T-helper 17 cell (primary cell): ENCODE results near the gene PTPRD. TPM values are rescaled to one million over a fixed set of nuclear protein-coding genes. Genes with fewer than 3 reads are reported as not detected.
"Not testable (repeated sequence)": the region's sequence is repeated elsewhere in the genome, so short reads cannot be mapped to it uniquely, and the experiment has no call there.

Source experiments
- ATAC-seq: fragments of 150-1000 bp; cut with Tn5 transposase; 2 replicates; pipeline ENCODE4 v1.10.0; 2021; ENCODE audit warnings: mild to moderate bottlenecking, moderate library complexity
- DNase-seq, 3 donors: peaks; one replicate each; pipeline versions ENCODE4 v3.0.0 to v3.0.0-alpha.2; 2020 to 2021
- H3K9me3 ChIP-seq: one replicate; pipeline ENCODE4 v1.7.0; 2013; ENCODE audit warnings: low read length, mild to moderate bottlenecking; ENCODE audit not compliant: control insufficient read depth, poor library complexity, severe bottlenecking
- H3K27ac Mint-ChIP-seq: one replicate; pipeline ENCODE4 v1.8.0; 2022; ENCODE audit warnings: mild to moderate bottlenecking, moderate library complexity, mixed read lengths
- H3K27me3 Mint-ChIP-seq: one replicate; pipeline ENCODE4 v1.8.0; 2022; ENCODE audit warnings: mixed read lengths
- H3K36me3 Mint-ChIP-seq: one replicate; pipeline ENCODE4 v1.8.0; 2022; ENCODE audit warnings: low read depth, mixed read lengths
- H3K4me1 Mint-ChIP-seq: one replicate; pipeline ENCODE4 v1.8.0; 2022; ENCODE audit warnings: mild to moderate bottlenecking, mixed read lengths
- H3K4me3 Mint-ChIP-seq: one replicate; pipeline ENCODE4 v1.8.0; 2022; ENCODE audit warnings: mild to moderate bottlenecking, moderate library complexity, mixed read lengths
- total RNA-seq, 4 donors: library from RNA in 2 of 4; stranded (reverse) in 2 of 4; gene quantifications; one replicate each; pipeline ENCODE4 v1.2.3 and lab custom pipeline; 2022 to 2026

The PTPRD gene
- total RNA-seq, 2 donors from 2014 or later: not detected

- Mint-ChIP-seq H3K36me3 (no peaks in the 10 kb centered on the region), H3K27me3 (no peaks in the 10 kb centered on the region), H3K4me1 (no peaks in the 10 kb centered on the region), H3K4me3 (no peak overlapping the region), H3K27ac (no peak overlapping the region)
- DNase-seq (no peak), ATAC-seq (no peak)
- no peaks in the 10 kb centered on the region for H3K9me3 ChIP-seq
Measured at GRCh38 chr9:9016597-9016996, 1596.2 kb downstream of the PTPRD start.

GRCh38 chr9:9004810-9005209 lies 1608.0 kb downstream of the PTPRD start:
- H3K27ac Mint-ChIP-seq: no peak overlapping the region
- H3K4me3 Mint-ChIP-seq: no peak overlapping the region
- no peaks in the 10 kb centered on the region for H3K27me3 Mint-ChIP-seq
- H3K9me3 ChIP-seq: no peaks in the 10 kb centered on the region
- H3K36me3 Mint-ChIP-seq: no peaks in the 10 kb centered on the region
- DNase-seq (no peak), ATAC-seq (no peak)
- H3K4me1 Mint-ChIP-seq: no peaks in the 10 kb centered on the region

- H3K27ac Mint-ChIP-seq: no peak overlapping the region
Measured at GRCh38 chr9:9002826-9003583, 1609.8 kb downstream of the PTPRD start.

GRCh38 chr9:8980496-8981013 lies 1632.2 kb downstream of the PTPRD start:
- no peak overlapping the region for H3K27ac Mint-ChIP-seq
- ATAC-seq (no peak), DNase-seq (no peak)
- no peaks in the 10 kb centered on the region for H3K4me1 Mint-ChIP-seq
- no peaks in the 10 kb centered on the region for H3K9me3 ChIP-seq
- no peaks in the 10 kb centered on the region for H3K27me3 Mint-ChIP-seq
- H3K36me3 Mint-ChIP-seq: no peaks in the 10 kb centered on the region
- H3K4me3 Mint-ChIP-seq: no peak overlapping the region

More at GRCh38 chr9:9002826-9003583, 1609.8 kb downstream of the PTPRD start:
- Mint-ChIP-seq H3K4me1 (no peaks in the 10 kb centered on the region), H3K27me3 (no peaks in the 10 kb centered on the region), H3K36me3 (no peaks in the 10 kb centered on the region), H3K4me3 (no peak overlapping the region)
- DNase-seq: no peak
- no peaks in the 10 kb centered on the region for H3K9me3 ChIP-seq
- ATAC-seq: no peak

GRCh38 chr9:8978334-8978733 lies 1634.5 kb downstream of the PTPRD start:
- no peak overlapping the region for H3K4me3 Mint-ChIP-seq
- no peaks in the 10 kb centered on the region for H3K27me3 Mint-ChIP-seq
- H3K27ac Mint-ChIP-seq: no peak overlapping the region
- no peak for ATAC-seq
- H3K4me1 Mint-ChIP-seq: no peaks in the 10 kb centered on the region
- no peaks in the 10 kb centered on the region for H3K9me3 ChIP-seq
- H3K36me3 Mint-ChIP-seq: no peaks in the 10 kb centered on the region
- DNase-seq: no peak

- ATAC-seq, H3K4me3 Mint-ChIP-seq, DNase-seq, H3K9me3 ChIP-seq, H3K36me3 Mint-ChIP-seq, H3K4me1 Mint-ChIP-seq, H3K27ac Mint-ChIP-seq, H3K27me3 Mint-ChIP-seq: not testable (repeated sequence)
Measured at GRCh38 chr9:8968350-8968749, 1644.5 kb downstream of the PTPRD start.

GRCh38 chr9:8963885-8964284 lies 1648.9 kb downstream of the PTPRD start:
- H3K36me3 Mint-ChIP-seq: no peaks in the 10 kb centered on the region
- no peaks in the 10 kb centered on the region for H3K4me1 Mint-ChIP-seq
- DNase-seq: no peak

GRCh38 chr9:8962084-8962483 lies 1650.7 kb downstream of the PTPRD start:
- Mint-ChIP-seq H3K4me3 (no peak overlapping the region), H3K27me3 (no peaks in the 10 kb centered on the region)

More at GRCh38 chr9:8963885-8964284, 1648.9 kb downstream of the PTPRD start:
- Mint-ChIP-seq H3K27ac (no peak overlapping the region), H3K27me3 (no peaks in the 10 kb centered on the region), H3K4me3 (no peak overlapping the region)
- H3K9me3 ChIP-seq: peaks cover 2% of the 10 kb centered on the region
- no peak for ATAC-seq

GRCh38 chr9:8961186-8961851 lies 1651.5 kb downstream of the PTPRD start:
- ATAC-seq (no peak), DNase-seq (no peak)
- H3K27me3 Mint-ChIP-seq: no peaks in the 10 kb centered on the region
- H3K4me1 Mint-ChIP-seq: no peaks in the 10 kb centered on the region
- H3K36me3 Mint-ChIP-seq: no peaks in the 10 kb centered on the region
- H3K27ac Mint-ChIP-seq: no peak overlapping the region
- no peak overlapping the region for H3K4me3 Mint-ChIP-seq
- H3K9me3 ChIP-seq: no peaks in the 10 kb centered on the region

More at GRCh38 chr9:8962084-8962483, 1650.7 kb downstream of the PTPRD start:
- H3K27ac Mint-ChIP-seq: no peak overlapping the region
- H3K36me3 Mint-ChIP-seq: no peaks in the 10 kb centered on the region
- H3K4me1 Mint-ChIP-seq: no peaks in the 10 kb centered on the region
- no peak for DNase-seq
- peaks cover 2% of the 10 kb centered on the region for H3K9me3 ChIP-seq
- no peak for ATAC-seq

- no peaks in the 10 kb centered on the region for H3K9me3 ChIP-seq
- no peak overlapping the region for H3K4me3 Mint-ChIP-seq
- no peaks in the 10 kb centered on the region for H3K36me3 Mint-ChIP-seq
- H3K27ac Mint-ChIP-seq: no peak overlapping the region
- H3K27me3 Mint-ChIP-seq: no peaks in the 10 kb centered on the region
- no peaks in the 10 kb centered on the region for H3K4me1 Mint-ChIP-seq
- ATAC-seq (no peak), DNase-seq (no peak)
Measured at GRCh38 chr9:8960254-8960653, 1652.5 kb downstream of the PTPRD start.

GRCh38 chr9:8958358-8958757 lies 1654.4 kb downstream of the PTPRD start:
- H3K36me3 Mint-ChIP-seq: no peaks in the 10 kb centered on the region
- H3K27me3 Mint-ChIP-seq: no peaks in the 10 kb centered on the region
- H3K4me1 Mint-ChIP-seq: no peaks in the 10 kb centered on the region
- DNase-seq (no peak), ATAC-seq (no peak)
- no peak overlapping the region for H3K27ac Mint-ChIP-seq
- no peak overlapping the region for H3K4me3 Mint-ChIP-seq
- H3K9me3 ChIP-seq: no peaks in the 10 kb centered on the region

GRCh38 chr9:8955315-8955714 lies 1657.5 kb downstream of the PTPRD start:
- H3K4me3 Mint-ChIP-seq: no peak overlapping the region
- no peaks in the 10 kb centered on the region for H3K27me3 Mint-ChIP-seq
- no peak overlapping the region for H3K27ac Mint-ChIP-seq
- H3K36me3 Mint-ChIP-seq: no peaks in the 10 kb centered on the region
- DNase-seq (no peak), ATAC-seq (no peak)
- no peaks in the 10 kb centered on the region for H3K9me3 ChIP-seq
- H3K4me1 Mint-ChIP-seq: no peaks in the 10 kb centered on the region

GRCh38 chr9:8946461-8946860 lies 1666.3 kb downstream of the PTPRD start:
- H3K9me3 ChIP-seq: no peaks in the 10 kb centered on the region
- Mint-ChIP-seq H3K4me1 (no peaks in the 10 kb centered on the region), H3K4me3 (no peak overlapping the region), H3K27ac (no peak overlapping the region), H3K36me3 (no peaks in the 10 kb centered on the region), H3K27me3 (no peaks in the 10 kb centered on the region)
- DNase-seq: no peak
- no peak for ATAC-seq
